Regular cardiac myocyte (primary cell): ENCODE measurements around the gene SELENOV. TPM values are rescaled to one million over a fixed set of nuclear protein-coding genes. Genes with fewer than 3 reads are reported as not detected.

ENCODE experiments used
- total RNA-seq: library from RNA; depleted of rRNA; stranded (reverse); fragments of >200 nt; gene quantifications from 2 replicates; pipeline ENCODE4 v1.2.3, GENCODE V29; 2014

SELENOV gene, protein sequence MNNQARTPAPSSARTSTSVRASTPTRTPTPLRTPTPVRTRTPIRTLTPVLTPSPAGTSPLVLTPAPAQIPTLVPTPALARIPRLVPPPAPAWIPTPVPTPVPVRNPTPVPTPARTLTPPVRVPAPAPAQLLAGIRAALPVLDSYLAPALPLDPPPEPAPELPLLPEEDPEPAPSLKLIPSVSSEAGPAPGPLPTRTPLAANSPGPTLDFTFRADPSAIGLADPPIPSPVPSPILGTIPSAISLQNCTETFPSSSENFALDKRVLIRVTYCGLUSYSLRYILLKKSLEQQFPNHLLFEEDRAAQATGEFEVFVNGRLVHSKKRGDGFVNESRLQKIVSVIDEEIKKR
- not detected in 2 replicates for total RNA-seq

DNA sequence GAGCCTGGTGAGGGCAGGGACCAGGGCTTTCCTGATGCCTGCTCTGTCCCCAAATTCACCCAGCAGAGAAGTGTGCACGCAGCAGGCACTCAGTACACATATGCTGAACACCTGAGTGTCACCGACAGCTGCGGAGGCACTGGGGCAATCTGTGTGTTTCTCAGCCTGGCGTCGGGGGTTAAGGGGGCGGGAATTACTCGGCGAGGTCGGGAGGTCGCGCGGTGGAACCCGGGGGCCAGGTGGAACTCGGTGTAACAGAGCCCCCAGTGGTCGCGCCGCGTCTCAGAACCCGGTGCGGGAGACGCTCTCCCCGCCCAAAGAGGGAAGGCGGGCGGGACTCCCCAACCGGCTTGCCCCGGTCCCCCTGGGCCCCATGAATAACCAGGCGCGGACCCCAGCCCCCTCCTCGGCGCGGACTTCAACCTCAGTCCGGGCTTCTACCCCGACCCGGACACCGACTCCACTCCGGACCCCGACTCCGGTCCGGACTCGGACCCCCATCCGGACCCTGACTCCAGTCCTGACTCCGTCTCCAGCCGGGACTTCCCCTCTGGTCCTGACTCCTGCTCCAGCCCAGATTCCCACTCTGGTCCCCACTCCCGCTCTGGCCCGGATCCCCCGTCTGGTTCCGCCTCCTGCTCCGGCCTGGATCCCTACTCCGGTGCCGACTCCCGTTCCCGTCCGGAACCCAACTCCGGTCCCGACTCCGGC is at the start of gene SELENOV:
Gene SELENOV, plus strand, starts transcription at position 300 of the 711 bp plus-strand sequence. Its CDS starts 74 bp downstream, at position 374.

DNA sequence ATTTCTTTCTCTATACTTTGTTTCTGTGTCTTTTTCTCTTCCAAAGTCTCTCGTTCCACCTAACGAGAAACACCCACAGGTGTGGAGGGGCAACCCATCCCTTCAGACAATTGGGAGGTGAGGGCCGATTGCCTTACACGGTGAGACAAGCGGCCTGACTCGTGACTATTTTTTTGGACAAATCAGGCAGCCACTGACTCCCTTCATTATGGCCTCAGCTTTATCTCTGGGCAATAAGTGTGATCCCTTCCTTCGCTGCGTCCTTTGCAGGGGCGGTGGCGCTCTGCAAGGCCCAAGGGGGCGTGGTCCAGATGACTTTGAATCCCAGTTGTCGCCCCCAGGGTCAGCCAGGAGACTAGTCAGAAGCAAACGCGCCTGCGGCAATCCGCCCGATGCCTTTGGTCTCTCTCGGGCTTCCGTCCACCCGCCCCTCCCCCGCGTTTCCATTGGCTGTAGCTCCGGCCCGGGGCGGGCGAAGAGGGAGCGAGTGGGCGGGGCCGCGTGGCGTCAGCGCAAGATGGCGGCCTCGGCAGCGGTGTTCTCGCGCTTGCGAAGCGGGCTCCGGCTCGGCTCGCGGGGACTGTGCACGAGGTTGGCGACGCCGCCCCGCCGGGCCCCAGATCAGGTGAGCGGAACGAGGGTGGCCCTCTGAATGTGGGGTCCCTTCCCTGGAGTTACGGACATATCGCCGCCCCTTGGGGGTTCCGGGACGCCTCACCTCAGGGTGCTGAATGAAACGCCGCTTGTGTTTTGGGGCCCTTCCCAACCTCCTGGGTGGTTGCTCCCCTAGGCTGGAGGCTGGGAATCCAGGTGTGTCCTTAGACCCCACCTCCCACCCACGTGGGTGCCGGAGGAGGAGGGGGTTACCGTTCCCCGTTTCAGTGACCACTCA is 34.4 kb upstream of the SELENOV start, which contains the start of gene TIMM50:
Gene TIMM50, plus strand, starts transcription at position 502 of the 892 bp plus-strand sequence. Its CDS starts 16 bp downstream, at position 518.

DNA sequence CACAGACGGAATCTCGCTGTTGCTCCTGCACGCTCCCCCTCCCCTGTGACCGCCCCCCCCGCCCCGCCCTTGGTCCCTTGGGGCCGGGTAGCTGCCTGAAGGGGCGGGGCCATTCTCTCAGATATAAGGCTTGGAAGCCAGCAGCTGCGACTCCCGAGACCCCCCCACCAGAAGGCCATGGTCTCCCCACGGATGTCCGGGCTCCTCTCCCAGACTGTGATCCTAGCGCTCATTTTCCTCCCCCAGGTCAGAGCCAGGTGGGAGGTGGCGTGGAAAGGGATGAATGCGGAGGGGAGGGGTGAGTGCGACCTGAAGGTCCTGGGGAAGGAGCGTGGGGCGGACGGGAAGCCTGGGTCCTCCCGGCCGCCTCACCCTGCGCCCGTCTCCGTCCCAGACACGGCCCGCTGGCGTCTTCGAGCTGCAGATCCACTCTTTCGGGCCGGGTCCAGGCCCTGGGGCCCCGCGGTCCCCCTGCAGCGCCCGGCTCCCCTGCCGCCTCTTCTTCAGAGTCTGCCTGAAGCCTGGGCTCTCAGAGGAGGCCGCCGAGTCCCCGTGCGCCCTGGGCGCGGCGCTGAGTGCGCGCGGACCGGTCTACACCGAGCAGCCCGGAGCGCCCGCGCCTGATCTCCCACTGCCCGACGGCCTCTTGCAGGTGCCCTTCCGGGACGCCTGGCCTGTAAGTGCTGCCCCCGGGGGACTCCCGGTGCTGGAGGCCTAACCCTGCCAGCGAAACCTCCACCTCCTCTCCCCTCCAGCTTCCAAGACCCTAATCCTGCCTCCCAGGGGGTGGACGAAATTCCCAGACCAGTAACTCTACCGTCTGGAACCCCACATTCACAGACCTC is 15.9 kb upstream of the SELENOV start, which contains the start of gene DLL3:
Gene DLL3, plus strand, starts transcription at position 150 of the 845 bp plus-strand sequence. Its CDS starts 28 bp downstream, at position 178.

DNA sequence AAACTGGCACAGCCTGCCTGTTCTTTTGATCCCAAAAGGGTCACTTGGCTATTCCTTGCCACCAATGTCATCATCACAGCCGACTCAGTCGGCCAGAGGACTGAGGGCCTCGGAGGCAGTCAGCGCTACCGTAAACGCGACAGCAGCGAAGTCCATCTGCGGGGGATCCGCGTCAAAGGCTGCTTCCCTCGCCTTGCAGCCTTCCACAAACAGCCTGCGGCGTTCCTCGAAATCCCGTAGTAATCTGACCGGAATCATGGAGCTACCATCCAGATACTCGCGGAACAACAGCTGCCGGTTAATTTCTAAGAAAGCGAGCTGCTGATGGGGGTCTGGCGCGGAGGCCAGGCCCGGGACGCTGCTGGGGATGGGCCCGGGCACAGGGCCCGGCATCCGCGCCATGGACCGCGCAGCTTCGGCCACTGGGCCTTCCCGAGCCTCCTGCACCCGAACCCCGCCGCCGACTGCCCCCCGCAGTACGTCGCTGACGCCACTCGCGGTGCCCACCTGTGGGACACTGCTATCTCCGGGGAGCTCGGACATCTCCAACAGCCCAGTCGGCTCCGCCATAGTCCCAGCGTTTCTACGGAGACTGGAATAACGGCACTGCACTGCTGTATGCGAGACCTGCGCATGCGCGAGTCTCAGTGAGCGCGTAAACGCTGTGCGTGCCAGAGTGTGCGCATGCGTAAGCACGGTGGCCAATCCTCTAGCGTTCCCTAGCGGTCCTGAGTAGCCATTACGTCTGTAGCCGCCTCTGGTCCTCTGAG is 17.5 kb downstream of the SELENOV start, which contains the start of gene EID2B:
Gene EID2B, minus strand, starts transcription at position 620 of the 770 bp plus-strand sequence. Its CDS starts 50 bp downstream, at position 570.

DNA sequence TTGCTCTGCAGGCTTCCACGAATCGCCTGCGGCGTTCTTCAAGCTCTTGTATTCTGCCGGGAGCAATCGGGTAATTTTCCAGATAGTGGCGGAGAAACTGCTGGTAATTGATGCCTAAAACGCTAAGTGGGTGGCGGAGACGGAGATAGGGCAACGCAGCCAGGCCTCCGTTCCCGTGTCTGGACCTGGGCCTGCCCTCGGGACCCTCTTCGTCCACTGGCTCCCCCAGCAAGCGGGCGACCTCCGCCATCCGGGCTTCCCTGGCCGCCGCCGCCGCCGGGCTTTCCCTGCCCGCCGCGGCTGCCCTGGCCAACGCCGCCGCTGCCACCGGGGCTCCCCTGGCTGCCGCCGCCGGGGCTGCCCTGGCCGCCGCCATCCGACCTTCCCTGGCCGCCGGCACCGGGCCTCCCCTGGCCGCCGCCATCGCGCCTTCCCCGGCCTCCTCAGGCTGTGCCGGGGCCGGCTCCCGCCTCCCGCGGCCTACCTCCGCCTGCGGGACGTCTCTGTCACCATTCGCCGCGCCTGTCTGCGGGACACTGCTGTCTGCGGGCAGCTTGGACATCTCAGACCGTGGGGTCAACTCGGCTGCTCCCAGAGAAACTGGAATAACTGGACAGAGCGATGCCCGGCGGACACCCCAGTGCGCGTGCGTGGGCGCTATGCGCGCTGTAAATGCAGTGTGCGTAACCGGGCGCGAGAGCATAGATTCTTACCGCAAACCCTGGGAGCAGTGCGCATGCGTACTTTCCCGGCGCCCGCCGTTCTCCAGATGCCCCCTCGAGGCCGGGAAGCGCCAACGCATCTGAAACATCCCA is 24.8 kb downstream of the SELENOV start, which contains the start of gene EID2:
Gene EID2, minus strand, starts transcription at position 644 of the 815 bp plus-strand sequence. Its CDS starts 82 bp downstream, at position 562.

Other genes starting within 250 kb of the SELENOV start
- not detected in 2 replicates for gene IFNL2, start 246.7 kb upstream of the SELENOV start, total RNA-seq
- not detected in 2 replicates for gene IFNL1, start 218.7 kb upstream of the SELENOV start, total RNA-seq
- gene LRFN1, start 194.3 kb upstream of the SELENOV start, total RNA-seq = 0.28 TPM in 1 of 2 replicates, not detected in the other
- 1.2 TPM in 1 of 2 replicates, not detected in the other for gene GMFG, start 179.1 kb upstream of the SELENOV start, total RNA-seq
- gene SAMD4B, start 172.7 kb upstream of the SELENOV start, total RNA-seq = 27.6 and 32.2 TPM in 2 replicates
- gene PAF1, start 124.0 kb upstream of the SELENOV start, total RNA-seq = 28.8 and 68.2 TPM in 2 replicates
- 19.7 and 24.0 TPM in 2 replicates for gene MED29, start 123.8 kb upstream of the SELENOV start, total RNA-seq
- gene ZFP36, start 108.3 kb upstream of the SELENOV start, total RNA-seq = 1.1 and 1.7 TPM in 2 replicates
- gene PLEKHG2, start 102.5 kb upstream of the SELENOV start, total RNA-seq = 11.8 and 14.2 TPM in 2 replicates
- gene RPS16, start 79.2 kb upstream of the SELENOV start, total RNA-seq = 99.8 and 2,230 TPM in 2 replicates
- gene SUPT5H, start 69.6 kb upstream of the SELENOV start, total RNA-seq = 49.9 and 91.4 TPM in 2 replicates
- gene TIMM50, start 34.3 kb upstream of the SELENOV start, total RNA-seq = 42.8 and 77.5 TPM in 2 replicates
- under 0.01 and 0.19 TPM in 2 replicates for gene DLL3, start 16.2 kb upstream of the SELENOV start, total RNA-seq
- gene EID2B, start 17.7 kb downstream of the SELENOV start, total RNA-seq = 2.8 and 4.2 TPM in 2 replicates
- 7.9 and 16.9 TPM in 2 replicates for gene EID2, start 25.0 kb downstream of the SELENOV start, total RNA-seq
- not detected in 2 replicates for gene LGALS13, start 87.4 kb downstream of the SELENOV start, total RNA-seq
- gene LGALS16, start 140.8 kb downstream of the SELENOV start, total RNA-seq = not detected in 2 replicates
- not detected in 2 replicates for gene LGALS14, start 189.3 kb downstream of the SELENOV start, total RNA-seq
- not detected in 2 replicates for gene CLC, start 222.9 kb downstream of the SELENOV start, total RNA-seq